NCI-H146 treated with DMSO at 0.1 percent for 48 hours (cell line): ENCODE measurements around the gene BCAS1.

Source experiments
- DNase-seq: peaks from one replicate; lab custom pipeline; 2025; ENCODE audit not compliant: unreplicated experiment; lab: John Stamatoyannopoulos, UW

The BCAS1 gene

DNA sequence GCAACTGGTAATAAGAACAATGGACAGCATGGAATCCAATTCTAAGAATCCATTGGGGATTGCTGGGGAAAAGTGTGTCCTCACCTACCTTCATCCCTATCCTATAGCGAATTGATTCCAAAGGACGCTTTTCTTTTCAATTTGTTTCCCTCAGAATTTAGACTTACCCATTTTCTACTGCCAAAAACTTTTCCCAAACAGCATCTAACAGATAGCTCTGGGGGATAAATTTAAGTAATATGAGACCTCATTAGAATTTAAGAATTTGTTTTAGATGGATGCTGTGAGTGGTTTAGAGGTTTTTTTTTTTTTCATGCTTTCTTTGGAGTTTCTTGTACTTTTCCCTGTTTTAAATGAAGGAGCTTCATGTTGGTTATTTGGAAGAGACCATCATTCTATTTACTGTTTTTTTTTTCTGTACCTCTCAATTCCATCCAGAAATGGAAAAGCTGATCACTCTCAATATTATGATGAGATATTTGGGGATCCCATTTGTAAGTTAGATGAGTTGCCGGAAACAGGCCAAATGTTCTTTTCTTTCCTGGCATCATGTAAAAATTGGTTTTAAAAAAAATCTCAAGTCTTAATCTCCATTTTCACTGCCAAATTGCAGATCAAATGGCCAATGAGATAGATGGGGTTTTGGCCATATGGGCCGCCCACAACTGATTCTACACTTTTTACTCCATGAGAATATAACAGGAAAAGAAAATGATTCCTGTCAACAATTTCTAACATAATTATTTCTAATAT lies 105.7 kb downstream of the BCAS1 start:
- DNase-seq, result no peak

GRCh38 chr20:53964067-53964466 lies 106.3 kb downstream of the BCAS1 start:
- DNase-seq, result no peak

DNA sequence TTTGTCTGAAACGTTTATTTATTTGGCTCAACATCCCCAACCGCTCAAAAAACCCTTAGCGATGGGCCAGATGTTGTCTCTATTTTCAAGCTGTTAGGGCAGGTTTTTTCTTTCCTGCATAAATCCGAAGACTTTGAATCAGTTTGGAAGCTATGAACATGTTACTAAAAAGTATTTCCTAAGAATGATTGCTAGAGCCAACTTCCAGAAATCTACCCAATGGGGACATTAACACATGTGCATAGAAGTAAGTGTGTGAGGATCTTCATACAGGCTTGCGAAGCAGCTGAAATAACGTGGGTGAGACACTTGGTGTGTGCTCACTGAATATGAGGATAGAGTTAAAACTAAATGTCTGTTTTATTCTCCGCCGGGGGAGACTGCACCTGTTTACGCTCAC lies 106.8 kb downstream of the BCAS1 start:
- no peak for DNase-seq

- no peak for DNase-seq
These were observed 108.0 kb downstream of the BCAS1 start for GRCh38 chr20:53962388-53962787.

DNA sequence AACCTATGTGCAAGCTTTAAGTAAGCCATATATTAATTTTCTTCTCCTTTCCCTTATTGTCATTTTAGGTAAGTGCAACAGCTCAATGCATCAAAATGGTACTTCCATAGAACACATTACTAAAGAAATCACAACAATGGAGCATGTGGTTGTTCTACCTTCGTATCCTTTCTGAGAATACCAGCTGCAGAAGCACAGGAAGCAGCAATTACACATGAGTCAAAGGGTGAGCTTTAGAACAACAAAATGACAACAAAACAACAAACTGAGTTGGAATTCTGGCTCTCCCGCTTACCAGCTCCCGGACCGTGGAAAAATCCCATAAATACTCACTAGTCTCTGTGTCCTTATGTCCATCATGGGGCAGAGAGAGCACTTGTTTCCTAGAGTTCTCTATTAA lies 108.9 kb downstream of the BCAS1 start:
- no peak for DNase-seq

GRCh38 chr20:53960579-53961272 lies 109.7 kb downstream of the BCAS1 start:
- no peak for DNase-seq

- DNase-seq, result no peak
These were observed 110.3 kb downstream of the BCAS1 start for GRCh38 chr20:53959911-53960578.

- DNase-seq, result no peak
These were observed 112.1 kb downstream of the BCAS1 start for GRCh38 chr20:53958260-53958659.

DNA sequence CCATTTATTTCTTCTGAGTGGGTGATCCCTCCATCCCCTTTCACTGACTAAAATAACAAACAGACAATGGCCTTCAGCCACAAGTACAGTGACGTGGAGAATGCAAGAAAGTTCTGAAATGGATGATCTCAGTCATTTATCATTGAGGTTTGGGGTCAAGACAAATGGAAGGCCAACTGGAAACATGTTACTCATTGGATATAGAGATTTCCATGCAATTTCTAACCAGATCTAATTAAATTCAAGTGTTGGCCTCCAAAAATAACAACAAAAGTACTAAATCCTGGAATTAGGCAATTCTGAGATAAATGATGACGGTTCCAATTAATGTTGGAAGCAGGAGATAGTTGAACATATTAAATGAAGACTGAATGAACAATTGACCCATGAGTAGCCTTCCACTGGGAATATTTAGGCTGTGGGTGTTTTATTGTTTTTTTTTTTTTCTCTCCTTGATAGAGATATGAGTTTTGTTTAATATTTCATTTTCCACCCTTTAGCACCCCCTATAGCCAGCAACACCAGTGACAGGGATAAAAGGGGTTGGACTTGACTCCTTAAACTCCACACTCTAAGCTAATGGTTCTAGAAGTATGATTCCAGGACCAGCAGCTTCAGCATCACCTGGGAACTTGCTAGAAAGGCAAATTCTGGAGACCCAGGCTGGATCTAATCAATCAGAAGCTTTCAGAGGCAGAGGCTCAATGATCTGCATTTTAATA lies 112.8 kb downstream of the BCAS1 start:
- DNase-seq, result no peak

- DNase-seq, result no peak
These were observed 114.2 kb downstream of the BCAS1 start for GRCh38 chr20:53956013-53956715.

DNA sequence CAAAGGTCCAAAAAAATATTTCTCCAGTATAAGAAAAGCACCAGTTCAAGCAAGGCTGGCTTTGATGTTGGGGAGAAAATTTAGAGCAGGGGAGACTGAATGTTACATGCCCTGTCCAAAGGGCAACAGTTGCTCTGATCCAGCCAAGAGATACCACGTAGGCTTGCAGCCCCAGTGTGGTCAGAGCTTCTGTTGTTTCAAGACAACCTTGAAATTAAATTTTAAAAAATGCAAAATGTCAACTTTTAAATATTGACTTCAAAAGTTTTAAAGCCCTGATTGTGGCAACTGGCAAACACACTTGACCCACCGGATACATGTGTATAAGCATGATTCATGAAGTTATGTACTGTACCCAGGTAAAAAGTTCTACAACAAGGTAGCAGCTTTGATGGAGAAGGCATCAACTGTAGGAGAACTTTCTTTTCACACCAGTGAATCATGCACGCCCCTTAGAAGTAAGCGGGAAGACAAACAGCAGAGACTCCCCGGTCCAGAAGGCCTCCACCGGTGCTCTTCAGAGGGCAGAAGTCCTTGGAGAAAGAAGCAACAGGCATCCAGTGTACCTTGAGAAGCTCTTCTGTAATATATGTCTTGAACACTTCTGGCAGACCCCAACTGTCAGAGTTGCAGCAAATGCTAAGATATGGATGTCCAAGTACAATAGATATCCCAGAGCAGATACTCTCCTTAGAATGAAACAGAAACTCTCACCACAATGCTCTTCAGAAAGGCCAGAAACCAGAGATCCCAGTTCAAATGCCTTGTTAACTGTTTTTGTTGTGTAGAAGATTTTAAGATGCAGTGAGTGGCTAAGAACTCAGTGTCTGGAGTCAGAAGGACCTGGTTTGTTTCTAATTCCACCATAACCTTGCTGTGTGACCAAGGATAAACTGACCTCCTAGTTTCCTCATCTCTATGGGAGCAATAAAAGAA lies 115.4 kb downstream of the BCAS1 start:
- no peak for DNase-seq

DNA sequence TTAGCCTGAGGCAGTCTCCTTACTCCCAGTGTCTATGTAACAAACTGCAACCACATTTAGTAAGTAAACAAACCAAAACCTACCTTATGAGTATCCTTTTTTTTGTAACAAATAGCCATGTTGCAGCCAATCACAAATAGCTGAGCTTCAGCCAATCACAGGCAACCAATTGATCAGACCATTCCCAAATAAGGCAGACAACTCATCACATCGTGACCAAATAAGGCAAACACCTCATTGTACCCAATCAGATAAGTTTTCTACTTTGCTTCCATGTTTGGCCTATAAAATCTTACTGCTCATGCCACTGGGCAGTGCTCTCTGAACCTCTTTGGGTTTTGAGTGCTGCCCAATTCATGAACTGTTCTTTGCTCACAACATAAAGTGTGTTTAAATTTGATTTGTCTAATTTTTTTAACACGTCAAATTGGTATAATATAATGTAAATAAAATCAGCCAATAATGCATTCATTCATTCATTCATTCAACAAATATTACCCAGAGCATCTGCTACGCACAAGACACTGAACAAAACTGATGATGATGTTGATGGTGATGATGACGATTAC lies 117.8 kb downstream of the BCAS1 start:
- no peak for DNase-seq

DNA sequence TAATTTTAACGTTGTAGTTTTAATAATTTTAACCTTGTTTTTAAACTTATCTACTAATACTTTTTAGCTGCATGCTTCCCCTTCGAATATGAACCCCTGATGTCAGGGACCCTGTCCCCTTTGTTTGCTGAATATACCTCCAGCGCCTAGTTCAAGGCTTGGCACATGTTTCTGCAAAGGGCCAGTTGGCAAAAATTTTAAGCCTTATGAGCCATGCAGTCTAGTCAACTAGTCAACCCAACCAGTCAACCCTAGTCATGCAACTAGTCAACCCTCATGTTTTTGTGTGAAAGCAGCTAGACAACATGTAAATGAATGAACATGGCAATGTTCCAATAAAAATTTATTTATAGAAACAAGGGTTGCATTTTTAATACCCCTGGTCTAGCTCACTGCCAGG lies 119.8 kb downstream of the BCAS1 start:
- no peak for DNase-seq

DNA sequence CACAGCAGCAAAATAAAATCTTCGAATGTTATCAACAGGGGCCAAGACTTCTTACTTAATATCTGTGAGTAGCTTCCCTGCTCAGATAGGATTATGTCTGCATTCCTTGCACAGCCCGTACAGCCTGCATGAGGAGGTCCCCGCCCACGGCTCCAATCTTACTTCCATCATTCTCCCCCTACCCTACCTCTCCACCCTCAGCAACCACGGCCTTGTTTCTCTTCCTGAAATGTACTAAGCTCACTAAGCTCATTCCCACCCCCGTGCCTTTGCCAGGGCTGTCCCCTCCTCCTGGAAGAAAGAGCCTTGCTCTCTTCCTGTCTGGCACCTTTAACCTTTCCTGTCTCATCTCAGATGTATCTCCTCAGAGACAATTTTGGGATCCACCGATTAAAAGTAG lies 120.4 kb downstream of the BCAS1 start:
- no peak for DNase-seq

GRCh38 chr20:53949319-53949839 lies 121.0 kb downstream of the BCAS1 start:
- no peak for DNase-seq

- no peak for DNase-seq
These were observed 121.7 kb downstream of the BCAS1 start for GRCh38 chr20:53948383-53949318.

DNA sequence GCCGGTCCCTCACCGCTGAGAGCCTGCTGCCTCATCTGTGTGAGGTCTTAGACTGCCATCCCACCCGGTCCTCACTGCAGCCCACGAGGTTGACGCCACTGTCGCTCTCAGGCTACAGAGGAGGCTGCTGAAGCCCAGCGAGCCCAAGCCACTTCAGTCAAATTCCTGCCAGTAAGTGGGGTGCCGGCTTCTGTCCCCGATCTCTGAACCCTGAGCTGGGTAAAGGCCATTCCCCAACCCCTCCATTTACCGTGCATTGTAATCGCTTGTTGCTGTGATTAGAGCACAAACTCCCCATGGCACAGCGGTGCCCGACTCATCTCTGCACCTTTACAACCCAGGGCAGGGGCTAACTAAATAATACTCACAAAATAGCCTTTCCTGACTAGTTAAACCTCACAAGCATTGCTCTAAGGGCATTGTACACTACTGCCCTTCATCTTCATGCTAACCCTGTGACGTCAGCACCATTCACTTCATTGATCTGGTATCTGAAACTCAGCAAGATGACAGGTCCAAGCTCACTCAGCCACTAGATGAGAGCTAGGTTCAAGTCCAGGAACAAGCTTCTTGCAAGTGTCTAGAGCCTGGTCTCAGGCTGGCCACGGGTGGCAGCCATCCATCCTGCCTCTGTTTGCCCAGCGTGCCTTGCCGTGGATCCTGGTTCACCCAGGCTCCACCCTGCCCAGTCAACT lies 122.7 kb downstream of the BCAS1 start:
- DNase-seq, result no peak

- no peak for DNase-seq
These were observed 124.3 kb downstream of the BCAS1 start for GRCh38 chr20:53946106-53946505.
